K562 (cell line): Measurements from ENCODE around the gene RBM4B. TPM values are rescaled to one million over a fixed set of nuclear protein-coding genes. Genes with fewer than 3 reads are reported as not detected.

Experiments
- BRF2 ChIP-seq: IDR thresholded peaks from 3 replicates; pipeline ENCODE4 v1.6.1; 2011; ENCODE audit warnings: borderline replicate concordance, mild to moderate bottlenecking; ENCODE audit not compliant: insufficient read length, insufficient read depth
- CHD1 ChIP-seq: fragments of 200-600 bp; sonication (generic); IDR thresholded peaks from one replicate; pipeline ENCODE4 v1.6.1; 2012; ENCODE audit warnings: mild to moderate bottlenecking, moderate library complexity, low read length, inconsistent platforms
- CREBBP ChIP-seq: IDR thresholded peaks from one replicate; pipeline ENCODE4 v1.6.1; 2012; ENCODE audit warnings: low read depth, mild to moderate bottlenecking, control low read depth, inconsistent platforms, low read length
- FIP1L1 ChIP-seq: fragments of 200-400 bp; formaldehyde crosslinking; IDR thresholded peaks from 2 replicates; pipeline ENCODE4 v1.6.1; 2018; ENCODE audit warnings: mild to moderate bottlenecking, low read depth, low read length; ENCODE audit not compliant: poor library complexity, severe bottlenecking
- HINFP ChIP-seq: fragments of 450-650 bp; conservative IDR thresholded peaks from 2 replicates; pipeline ENCODE4 v1.6.1; 2016; ENCODE audit warnings: missing genetic modification characterization, low read depth, mild to moderate bottlenecking, control low read depth, missing compliant biosample characterization
- HOXB6 ChIP-seq: fragments of 250-450 bp; sonication (Bioruptor Pico); IDR thresholded peaks from 2 replicates; pipeline ENCODE4 v1.5.1; 2022; ENCODE audit warnings: mild to moderate bottlenecking, borderline replicate concordance
- KAT7 ChIP-seq: sonication (generic); formaldehyde crosslinking; IDR thresholded peaks from 2 replicates; pipeline ENCODE4 v1.8.0; 2022; ENCODE audit warnings: missing genetic modification reagents, mild to moderate bottlenecking, borderline replicate concordance
- MEIS2 ChIP-seq: fragments of 450-650 bp; IDR thresholded peaks from 2 replicates; pipeline ENCODE4 v1.6.1; 2014; ENCODE audit warnings: mild to moderate bottlenecking; ENCODE audit not compliant: partially characterized antibody
- MLX ChIP-seq, 2 experiments: fragments of 450-650 bp in 1 of 2; sonication (generic) in 1 of 2; formaldehyde crosslinking; conservative IDR thresholded peaks; 2 replicates each; pipeline versions ENCODE4 v1.4.0 to v1.8.1; 2020 to 2022; ENCODE audit warnings: mild to moderate bottlenecking in 1 of 2, missing genetic modification reagents in 1 of 2
- OTX1 ChIP-seq: fragments of 450-650 bp; formaldehyde crosslinking; IDR thresholded peaks from 2 replicates; pipeline ENCODE4 v1.4.0; 2022; ENCODE audit warnings: mild to moderate bottlenecking
- PCBP1 ChIP-seq: fragments of 200-400 bp; formaldehyde crosslinking; IDR thresholded peaks from 2 replicates; pipeline ENCODE4 v1.6.1; 2018; ENCODE audit warnings: mild to moderate bottlenecking, low read depth, low read length; ENCODE audit not compliant: poor library complexity, severe bottlenecking
- PCBP2 ChIP-seq: fragments of 200-400 bp; formaldehyde crosslinking; IDR thresholded peaks from 2 replicates; pipeline ENCODE4 v1.6.1; 2018; ENCODE audit warnings: low read length, low read depth, mild to moderate bottlenecking, moderate library complexity; ENCODE audit not compliant: poor library complexity, severe bottlenecking
- PHF21A ChIP-seq: fragments of 450-650 bp; IDR thresholded peaks from 2 replicates; pipeline ENCODE4 v1.6.1; 2017; ENCODE audit warnings: low read depth, borderline replicate concordance
- SMARCB1 ChIP-seq: IDR thresholded peaks from 2 replicates; pipeline ENCODE4 v1.6.1; 2011; ENCODE audit warnings: improper control_type of control experiment, low read depth; ENCODE audit not compliant: insufficient read length
- SMC3 ChIP-seq: conservative IDR thresholded peaks from 2 replicates; pipeline ENCODE4 v1.6.1; 2011; ENCODE audit warnings: low read depth, low read length, improper control_type of control experiment; ENCODE audit not compliant: insufficient read depth
- SREBF1 ChIP-seq: fragments of 150-350 bp; IDR thresholded peaks from 2 replicates; pipeline ENCODE4 v1.6.1; 2014; ENCODE audit warnings: antibody characterized with exemption, low read depth, low read length, borderline replicate concordance
- TAL1 ChIP-seq: fragments of 450-650 bp; IDR thresholded peaks from 2 replicates; pipeline ENCODE4 v1.6.1; 2016; ENCODE audit warnings: mild to moderate bottlenecking
- TGIF2 ChIP-seq: sonication (generic); formaldehyde crosslinking; IDR thresholded peaks from 2 replicates; pipeline ENCODE4 v1.8.1; 2022; ENCODE audit warnings: mild to moderate bottlenecking, missing genetic modification reagents, moderate library complexity
- THRAP3 ChIP-seq: fragments of 450-650 bp; IDR thresholded peaks from 2 replicates; pipeline ENCODE4 v1.6.1; 2016; ENCODE audit warnings: mild to moderate bottlenecking, inconsistent platforms, borderline replicate concordance
- XRCC4 ChIP-seq: IDR thresholded peaks from one replicate; pipeline ENCODE4 v1.6.1; 2011; ENCODE audit not compliant: insufficient read depth, insufficient read length; ENCODE audit errors: extremely low read depth
- ZC3H11A ChIP-seq: IDR thresholded peaks from 2 replicates; pipeline ENCODE4 v1.6.1; 2012; ENCODE audit warnings: low read depth, low read length, improper control_type of control experiment
- ZKSCAN3 ChIP-seq: fragments of 250-450 bp; sonication (Bioruptor Pico); IDR thresholded peaks from 2 replicates; pipeline ENCODE4 v1.4.0; 2020
- ZNF780A ChIP-seq: fragments of 250-450 bp; sonication (Bioruptor Pico); IDR thresholded peaks from 2 replicates; pipeline ENCODE4 v1.5.0; 2021; ENCODE audit warnings: mild to moderate bottlenecking
- ZZZ3 ChIP-seq: fragments of 450-650 bp; IDR thresholded peaks from 2 replicates; pipeline ENCODE4 v1.6.1; 2016; ENCODE audit warnings: antibody characterized with exemption, mild to moderate bottlenecking, moderate library complexity
- polyA plus RNA-seq, 8 experiments: library from polyadenylated mRNA; depleted of rRNA in 4 of 8; stranded (reverse) in 5 of 8; unstranded in 3 of 8; fragments of >200 nt; fragmentation: Nextera tagmentation in 2 of 8; fragmentation: Illumina TruSeq in 1 of 8; extraction: Ambion mirVana in 2 of 8; extraction: Trizol in 1 of 8; gene quantifications; 2 replicates each; pipeline versions ENCODE4 v1.2.1 to v1.2.3, GENCODE V29; 2011 to 2014; ENCODE audit warnings: inconsistent platforms in 1 of 8, missing spikeins in 1 of 8
- total RNA-seq, 7 experiments: library from RNA; depleted of rRNA in 6 of 7; stranded (reverse); fragments of >200 nt in 6 of 7; fragmentation: Illumina TruSeq in 2 of 7; extraction: Trizol in 2 of 7; gene quantifications; 2 replicates each; pipeline versions ENCODE4 v1.2.1 to v1.2.3, GENCODE V29; 2011 to 2021; ENCODE audit warnings: low replicate concordance in 1 of 7
- TF ChIP-seq, protein P1 (sequence below), 2 experiments: fragments of 250-450 bp in 1 of 2; fragments of 450-650 bp in 1 of 2; sonication (Bioruptor Pico) in 1 of 2; IDR thresholded peaks; 2 replicates each; pipeline versions ENCODE4 v1.6.1 to v1.8.0; 2016 to 2021; ENCODE audit warnings: mild to moderate bottlenecking in 2 of 2, moderate library complexity in 2 of 2, missing compliant biosample characterization in 1 of 2, missing genetic modification characterization in 1 of 2

RBM4B gene
- total and polyA plus RNA-seq, 9 of the 15 experiments (the other 6 are each of a cell fraction or from before 2014, with no cell fraction given), result 14.6 to 39.9 (median 23.3) TPM

GRCh38 chr11:66659763-66660162, 17.9 kb downstream of the RBM4B start (continued):
- no peak for TF ChIP-seq TGIF2
- TF ChIP-seq ZNF780A (CRISPR knock-in tag), result no peak
- TF ChIP-seq TAL1, result 0 out of 2 replicates have a peak, but pooled peaks have one; percentile 23
- no peak for TF ChIP-seq CHD1
- TF ChIP-seq PHF21A, result no peak
- TF ChIP-seq PCBP2, result no peak
- no peak for TF ChIP-seq ZKSCAN3 (CRISPR knock-in tag)
- TF ChIP-seq OTX1, result no peak
- no peak for TF ChIP-seq PCBP1
- no peak for TF ChIP-seq THRAP3
- no peak for TF ChIP-seq HOXB6 (CRISPR knock-in tag)
- no peak for TF ChIP-seq ZZZ3
- TF ChIP-seq BRF2, result no peak
- TF ChIP-seq HINFP, result no peak
- TF ChIP-seq CREBBP, result no peak
- TF ChIP-seq SREBF1, result no peak
- no peak for TF ChIP-seq XRCC4
- TF ChIP-seq MEIS2, result peak; percentile 35
- no peak for TF ChIP-seq MLX (CRISPR knock-in tag; conservative IDR thresholded peaks at IDR 0.05)
- TF ChIP-seq SMARCB1, result no peak
- TF ChIP-seq, protein P1, sequence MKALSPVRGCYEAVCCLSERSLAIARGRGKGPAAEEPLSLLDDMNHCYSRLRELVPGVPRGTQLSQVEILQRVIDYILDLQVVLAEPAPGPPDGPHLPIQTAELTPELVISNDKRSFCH (CRISPR knock-in tag; IDR thresholded peaks at IDR 0.05), result no peak
- TF ChIP-seq, protein P1 (tag; IDR thresholded peaks at IDR 0.05), result no peak
- TF ChIP-seq KAT7, result no peak
- TF ChIP-seq SMC3, result no peak
- TF ChIP-seq ZC3H11A, result no peak
- TF ChIP-seq FIP1L1, result no peak
